HG02840 (cell line): ENCODE measurements around the gene NAT10.
"Not testable (repeated sequence)": the region's sequence is repeated elsewhere in the genome, so short reads cannot be mapped to it uniquely, and the experiment has no call there.

Experiments used
- ATAC-seq: cut with Tn5 transposase; IDR thresholded peaks from one replicate; pipeline ENCODE4 v1.9.1; 2021; ENCODE audit warnings: mild to moderate bottlenecking, moderate library complexity, moderate number of reproducible peaks; ENCODE audit not compliant: unreplicated experiment, low FRiP score

The NAT10 gene

GRCh38 chr11:34165786-34166555 lies 60.5 kb downstream of the NAT10 start:
- no peak for ATAC-seq

- no peak for ATAC-seq
Measured at GRCh38 chr11:34166806-34167740, 61.6 kb downstream of the NAT10 start.

GRCh38 chr11:34167961-34168360 lies 62.5 kb downstream of the NAT10 start:
- ATAC-seq: no peak

GRCh38 chr11:34168642-34169420 lies 63.4 kb downstream of the NAT10 start:
- no peak for ATAC-seq

- no peak for ATAC-seq
Measured at GRCh38 chr11:34169686-34170085, 64.3 kb downstream of the NAT10 start.

GRCh38 chr11:34173050-34173449 lies 67.6 kb downstream of the NAT10 start:
- ATAC-seq: no peak

GRCh38 chr11:34174412-34175041 lies 69.1 kb downstream of the NAT10 start:
- peak; percentile 68 for ATAC-seq

- no peak for ATAC-seq
Measured at GRCh38 chr11:34175284-34176019, 70.0 kb downstream of the NAT10 start.

- no peak for ATAC-seq
Measured at GRCh38 chr11:34176751-34177209, 71.4 kb downstream of the NAT10 start.

GRCh38 chr11:34178209-34178821 lies 72.9 kb downstream of the NAT10 start:
- ATAC-seq: no peak

- no peak for ATAC-seq
Measured at GRCh38 chr11:34179026-34179675, 73.7 kb downstream of the NAT10 start.

GRCh38 chr11:34180040-34180813 lies 74.8 kb downstream of the NAT10 start:
- no peak for ATAC-seq

GRCh38 chr11:34180814-34181165 lies 75.4 kb downstream of the NAT10 start:
- not testable (repeated sequence) for ATAC-seq

GRCh38 chr11:34181251-34181650 lies 75.8 kb downstream of the NAT10 start:
- ATAC-seq: no peak

- ATAC-seq: no peak
Measured at GRCh38 chr11:34181856-34182405, 76.5 kb downstream of the NAT10 start.

GRCh38 chr11:34182425-34182824 lies 77.0 kb downstream of the NAT10 start:
- no peak for ATAC-seq

- no peak for ATAC-seq
Measured at GRCh38 chr11:34182921-34183685, 77.7 kb downstream of the NAT10 start.
